Measurements from ENCODE around the gene RUFY1.

Gene RUFY1

GRCh38 chr5:179606071-179606909 lies 55.9 kb downstream of the RUFY1 start:
- DNase-seq: no peak

GRCh38 chr5:179606910-179607159 lies 56.5 kb downstream of the RUFY1 start:
- no peak for DNase-seq

- DNase-seq: no peak
These were observed 57.0 kb downstream of the RUFY1 start for GRCh38 chr5:179607160-179607931.

- no peak for DNase-seq
These were observed 57.8 kb downstream of the RUFY1 start for GRCh38 chr5:179608131-179608581.

GRCh38 chr5:179609834-179610108 lies 59.4 kb downstream of the RUFY1 start:
- no peak for DNase-seq

- no peak for DNase-seq
These were observed 60.0 kb downstream of the RUFY1 start for GRCh38 chr5:179610109-179610902.

GRCh38 chr5:179610903-179611265 lies 60.5 kb downstream of the RUFY1 start:
- DNase-seq: no peak

GRCh38 chr5:179612577-179613459 lies 62.5 kb downstream of the RUFY1 start:
- DNase-seq: no peak

GRCh38 chr5:179613460-179614071 lies 63.2 kb downstream of the RUFY1 start:
- no peak for DNase-seq

GRCh38 chr5:179614745-179615144 lies 64.4 kb downstream of the RUFY1 start:
- no peak for DNase-seq

- DNase-seq: no peak
These were observed 64.8 kb downstream of the RUFY1 start for GRCh38 chr5:179615203-179615602.

- DNase-seq: no peak
These were observed 65.7 kb downstream of the RUFY1 start for GRCh38 chr5:179616002-179616594.

- no peak for DNase-seq
These were observed 67.6 kb downstream of the RUFY1 start for GRCh38 chr5:179617930-179618329.

- DNase-seq: no peak
These were observed 68.7 kb downstream of the RUFY1 start for GRCh38 chr5:179618923-179619554.

- no peak for DNase-seq
These were observed 69.4 kb downstream of the RUFY1 start for GRCh38 chr5:179619776-179620175.

GRCh38 chr5:179620293-179620692 lies 69.9 kb downstream of the RUFY1 start:
- DNase-seq: no peak

GRCh38 chr5:179620703-179621350 lies 70.5 kb downstream of the RUFY1 start:
- DNase-seq: no peak

GRCh38 chr5:179621551-179622214 lies 71.3 kb downstream of the RUFY1 start:
- no peak for DNase-seq

- peak; percentile 96 for DNase-seq
These were observed 72.9 kb downstream of the RUFY1 start, which contains the start of gene HNRNPH1 for GRCh38 chr5:179623003-179623905. Gene HNRNPH1, minus strand, starts transcription at chr5:179623671. Its CDS starts 538 bp downstream, at chr5:179623133.

Measured in NCI-H2029 treated with DMSO at 0.1 percent for 48 hours (cell line).